HepG2 (cell line): ENCODE data around the gene NIT2. TPM values are rescaled to one million over a fixed set of nuclear protein-coding genes. Genes with fewer than 3 reads are reported as not detected.

Source experiments
- AGO2 ChIP-seq: fragments of 200-400 bp; formaldehyde crosslinking; optimal IDR thresholded peaks from 2 replicates; pipeline ENCODE3; 2017; ENCODE audit warnings: mild to moderate bottlenecking, low read depth, low read length, moderate library complexity
- ARNTL ChIP-seq: sonication (generic); formaldehyde crosslinking; IDR thresholded peaks from 2 replicates; pipeline ENCODE4 v1.4.0; 2020; ENCODE audit warnings: mild to moderate bottlenecking, missing genetic modification reagents
- ATF1 ChIP-seq: IDR thresholded peaks from 2 replicates; pipeline ENCODE4 v1.6.1; 2016; ENCODE audit warnings: mild to moderate bottlenecking, control low read depth
- BRCA1 ChIP-seq: sonication (generic); formaldehyde crosslinking; IDR thresholded peaks from 2 replicates; pipeline ENCODE4 v1.4.0; 2020; ENCODE audit warnings: missing genetic modification reagents
- FIP1L1 ChIP-seq: fragments of 200-400 bp; formaldehyde crosslinking; IDR thresholded peaks from 2 replicates; pipeline ENCODE4 v1.6.1; 2018; ENCODE audit warnings: low read depth, mild to moderate bottlenecking, low read length, moderate library complexity, borderline replicate concordance; ENCODE audit not compliant: insufficient read depth
- GABPA ChIP-seq, 2 experiments: IDR thresholded peaks; 2 replicates each; pipeline ENCODE4 v1.6.1; 2011 to 2016; ENCODE audit warnings: low read depth in 2 of 2, low read length in 1 of 2, missing biosample characterization in 1 of 2, missing genetic modification characterization in 1 of 2
- HNRNPL ChIP-seq: fragments of 200-400 bp; formaldehyde crosslinking; IDR thresholded peaks from 2 replicates; pipeline ENCODE4 v1.6.1; 2017; ENCODE audit warnings: mild to moderate bottlenecking, low read depth, low read length
- ISL2 ChIP-seq: sonication (generic); formaldehyde crosslinking; IDR thresholded peaks from 2 replicates; pipeline ENCODE4 v1.5.0; 2020; ENCODE audit warnings: missing genetic modification reagents
- MEIS1 ChIP-seq: sonication (generic); formaldehyde crosslinking; IDR thresholded peaks from 2 replicates; pipeline ENCODE4 v1.9.0; 2021; ENCODE audit warnings: mild to moderate bottlenecking, missing genetic modification reagents, moderate library complexity, borderline replicate concordance
- MXD4 ChIP-seq: IDR thresholded peaks from 2 replicates; pipeline ENCODE4 v1.6.1; 2016; ENCODE audit warnings: mild to moderate bottlenecking, missing biosample characterization, missing genetic modification reagents
- MXI1 ChIP-seq: IDR thresholded peaks from 3 replicates; pipeline ENCODE4 v1.6.1; 2012; ENCODE audit warnings: low read depth, low read length, inconsistent platforms, borderline replicate concordance
- MYC ChIP-seq: sonication (generic); formaldehyde crosslinking; IDR thresholded peaks from 2 replicates; pipeline ENCODE4 v1.9.0; 2021; ENCODE audit warnings: missing genetic modification reagents, borderline replicate concordance
- NFKBIZ ChIP-seq: IDR thresholded peaks from 2 replicates; pipeline ENCODE4 v1.6.1; 2018; ENCODE audit warnings: missing genetic modification reagents, missing compliant biosample characterization
- RELA ChIP-seq: sonication (generic); formaldehyde crosslinking; IDR thresholded peaks from 2 replicates; pipeline ENCODE4 v1.4.0; 2020; ENCODE audit warnings: missing genetic modification reagents
- SP140L ChIP-seq: sonication (generic); formaldehyde crosslinking; IDR thresholded peaks from 2 replicates; pipeline ENCODE4 v1.4.0; 2020; ENCODE audit warnings: missing genetic modification reagents, borderline replicate concordance
- TFAP4 ChIP-seq: sonication (generic); IDR thresholded peaks from 2 replicates; pipeline ENCODE4 v1.6.1; 2016; ENCODE audit warnings: low read depth, borderline replicate concordance
- TFE3 ChIP-seq: IDR thresholded peaks from 2 replicates; pipeline ENCODE4 v1.6.1; 2016
- ZFP36L1 ChIP-seq: sonication (generic); formaldehyde crosslinking; IDR thresholded peaks from 2 replicates; pipeline ENCODE4 v1.8.0; 2022; ENCODE audit warnings: mild to moderate bottlenecking, missing genetic modification reagents, moderate library complexity
- ZFX ChIP-seq: sonication (generic); formaldehyde crosslinking; IDR thresholded peaks from 2 replicates; pipeline ENCODE4 v1.4.0; 2020; ENCODE audit warnings: mild to moderate bottlenecking, low read depth, missing genetic modification reagents, moderate library complexity
- ZMYM4 ChIP-seq: sonication (generic); formaldehyde crosslinking; IDR thresholded peaks from 2 replicates; pipeline ENCODE4 v1.8.1; 2023; ENCODE audit warnings: mild to moderate bottlenecking, missing genetic modification reagents
- ZNF431 ChIP-seq: sonication (generic); formaldehyde crosslinking; IDR thresholded peaks from 2 replicates; pipeline ENCODE4 v1.9.0; 2022; ENCODE audit warnings: missing genetic modification reagents, low read depth, mild to moderate bottlenecking, borderline replicate concordance
- ZNF589 ChIP-seq: sonication (generic); formaldehyde crosslinking; conservative IDR thresholded peaks from 2 replicates; pipeline ENCODE4 v1.8.0; 2022; ENCODE audit warnings: mild to moderate bottlenecking, moderate library complexity, missing genetic modification reagents
- ZNF75D ChIP-seq: sonication (generic); formaldehyde crosslinking; IDR thresholded peaks from 2 replicates; pipeline ENCODE4 v1.8.1; 2023; ENCODE audit warnings: missing genetic modification reagents, mild to moderate bottlenecking, borderline replicate concordance
- ZNF788 ChIP-seq: sonication (generic); formaldehyde crosslinking; IDR thresholded peaks from 2 replicates; pipeline ENCODE4 v1.5.0; 2020; ENCODE audit warnings: mild to moderate bottlenecking, missing genetic modification reagents, borderline replicate concordance
- ZNF800 ChIP-seq: sonication (generic); formaldehyde crosslinking; IDR thresholded peaks from 2 replicates; pipeline ENCODE4 v1.4.0; 2020; ENCODE audit warnings: missing genetic modification reagents
- ZNF883 ChIP-seq: sonication (generic); formaldehyde crosslinking; IDR thresholded peaks from 2 replicates; pipeline ENCODE4 v1.5.1; 2020; ENCODE audit warnings: mild to moderate bottlenecking, missing genetic modification reagents; ENCODE audit errors: not compliant biosample characterization
- polyA plus RNA-seq, 8 experiments: library from polyadenylated mRNA; depleted of rRNA in 3 of 8; stranded (reverse) in 7 of 8; unstranded in 1 of 8; fragments of >200 nt; fragmentation: Illumina TruSeq in 4 of 8; extraction: Trizol in 4 of 8; gene quantifications; 2 replicates each; pipeline versions ENCODE4 v1.2.1 to v1.2.3, GENCODE V29; 2011 to 2016; ENCODE audit warnings: low read depth in 4 of 8, missing spikeins in 1 of 8, mixed read lengths in 1 of 8; ENCODE audit not compliant: insufficient read depth in 1 of 8
- total RNA-seq, 5 experiments: library from RNA; depleted of rRNA; stranded (reverse); fragments of >200 nt; fragmentation: Illumina TruSeq; extraction: Trizol; gene quantifications; 2 replicates each; pipeline ENCODE4 v1.2.3, GENCODE V29; 2016; ENCODE audit warnings: low read depth in 1 of 5

NIT2 gene
- total and polyA plus RNA-seq, 2 of the 13 experiments (the other 11 are each of a cell fraction or from before 2014, with no cell fraction given): 43.4 to 49.1 TPM

GRCh38 chr3:100334488-100335351, at the start of gene NIT2 (continued):
- TF ChIP-seq MXI1 (no peak), AGO2 (peak; percentile 74), HNRNPL (no peak), RELA (CRISPR knock-in tag) (no peak), ARNTL (CRISPR knock-in tag) (peak; percentile 26; the same call in 1 of the 2 replicates), ZNF788 (CRISPR knock-in tag) (peak; percentile 49; the same call in 1 of the 2 replicates), ZNF800 (CRISPR knock-in tag) (peak; percentile 89), MXD4 (CRISPR knock-in tag) (no peak; the same call in 1 of the 2 replicates), ZMYM4 (CRISPR knock-in tag) (peak; percentile 83), GABPA (IDR thresholded peaks at IDR 0.05; ENCODE audit: low read depth, low read length) (no peak), GABPA (CRISPR knock-in tag; IDR thresholded peaks at IDR 0.05; ENCODE audit: low read depth) (0 out of 2 replicates have a peak, but pooled peaks have one; percentile 28), BRCA1 (CRISPR knock-in tag) (peak; percentile 84; the same call in 1 of the 2 replicates), ZNF75D (CRISPR knock-in tag) (no peak), ISL2 (CRISPR knock-in tag) (peak; percentile 85), ZNF883 (no peak), ZNF431 (no peak; the same call in 1 of the 2 replicates), ZFP36L1 (peak; percentile 59; the same call in 1 of the 2 replicates), TFE3 (CRISPR knock-in tag) (no peak; the same call in 1 of the 2 replicates), SP140L (CRISPR knock-in tag) (no peak), ZNF589 (CRISPR knock-in tag) (no peak), MYC (CRISPR knock-in tag) (peak; percentile 86), ATF1 (no peak), ZFX (CRISPR knock-in tag) (peak; percentile 82), NFKBIZ (CRISPR knock-in tag) (no peak; the same call in 1 of the 2 replicates), FIP1L1 (no peak), MEIS1 (no peak), TFAP4 (no peak)
